Mucosa of gallbladder (tissue), 1 donor: Measurements from ENCODE around the gene ITPKB. TPM values are rescaled to one million over a fixed set of nuclear protein-coding genes. Genes with fewer than 3 reads are reported as not detected.

ENCODE experiments used
- DNase-seq: peaks from one replicate; pipeline ENCODE4 v3.0.0-alpha.2; 2020; ENCODE audit warnings: low spot score
- total RNA-seq: library from RNA; stranded (reverse); gene quantifications from one replicate; pipeline ENCODE4 v1.2.1, GENCODE V29; 2021
- donor health status: DM: no; HTN: no; CAD: no.

The ITPKB gene
- total RNA-seq, 1 donor from 2014 or later = 30.6 TPM

DNA sequence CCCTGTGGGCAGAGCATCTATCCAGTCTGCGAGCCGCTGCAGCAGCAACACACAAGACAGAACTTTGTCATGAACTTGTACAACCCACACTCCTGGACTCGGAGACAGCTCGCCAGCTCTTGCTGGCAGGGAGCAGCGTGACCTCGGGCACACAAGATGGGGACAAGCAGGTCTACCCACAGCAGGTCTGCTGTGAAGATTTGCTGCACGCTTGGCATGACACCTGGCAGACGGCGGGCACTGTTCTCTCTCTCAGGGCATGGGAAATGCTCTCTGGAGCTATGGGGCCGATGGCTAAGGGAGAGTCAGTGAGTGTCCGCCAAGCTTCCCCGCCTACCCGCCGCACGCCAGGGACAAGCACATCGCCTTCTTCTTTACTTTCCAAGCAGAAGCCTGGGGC, 100.5 kb downstream of the ITPKB start:
- DNase-seq = no peak

DNA sequence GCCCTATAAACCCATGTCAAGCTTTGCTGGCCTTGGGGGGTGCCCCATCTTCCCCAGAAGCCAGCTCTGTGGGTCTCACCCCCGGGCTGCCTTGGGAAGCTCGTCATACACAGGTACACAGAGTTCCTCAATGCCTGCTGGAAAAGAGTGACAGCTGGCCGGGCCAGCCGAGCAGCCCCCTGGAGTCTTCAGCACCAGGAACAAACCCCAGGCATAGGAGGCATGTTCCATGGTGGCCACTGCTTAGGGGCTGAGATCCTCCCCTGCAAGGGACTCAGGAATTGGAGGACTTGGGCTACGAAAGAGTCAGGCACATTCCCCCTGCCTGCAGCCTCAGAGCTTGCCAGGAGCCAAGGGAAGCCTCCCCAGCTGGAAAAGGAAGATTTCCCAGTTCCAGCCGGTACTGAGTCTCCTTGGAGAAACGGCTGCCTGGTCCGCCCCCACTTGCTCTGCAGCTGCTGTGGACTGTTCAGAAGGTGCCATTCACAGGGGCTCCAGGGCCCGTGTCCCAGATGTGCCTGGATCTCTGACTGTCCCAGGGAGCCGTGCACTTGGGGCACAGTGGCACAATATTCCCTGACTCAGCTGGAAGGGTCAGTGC, 101.0 kb downstream of the ITPKB start:
- no peak for DNase-seq

DNA sequence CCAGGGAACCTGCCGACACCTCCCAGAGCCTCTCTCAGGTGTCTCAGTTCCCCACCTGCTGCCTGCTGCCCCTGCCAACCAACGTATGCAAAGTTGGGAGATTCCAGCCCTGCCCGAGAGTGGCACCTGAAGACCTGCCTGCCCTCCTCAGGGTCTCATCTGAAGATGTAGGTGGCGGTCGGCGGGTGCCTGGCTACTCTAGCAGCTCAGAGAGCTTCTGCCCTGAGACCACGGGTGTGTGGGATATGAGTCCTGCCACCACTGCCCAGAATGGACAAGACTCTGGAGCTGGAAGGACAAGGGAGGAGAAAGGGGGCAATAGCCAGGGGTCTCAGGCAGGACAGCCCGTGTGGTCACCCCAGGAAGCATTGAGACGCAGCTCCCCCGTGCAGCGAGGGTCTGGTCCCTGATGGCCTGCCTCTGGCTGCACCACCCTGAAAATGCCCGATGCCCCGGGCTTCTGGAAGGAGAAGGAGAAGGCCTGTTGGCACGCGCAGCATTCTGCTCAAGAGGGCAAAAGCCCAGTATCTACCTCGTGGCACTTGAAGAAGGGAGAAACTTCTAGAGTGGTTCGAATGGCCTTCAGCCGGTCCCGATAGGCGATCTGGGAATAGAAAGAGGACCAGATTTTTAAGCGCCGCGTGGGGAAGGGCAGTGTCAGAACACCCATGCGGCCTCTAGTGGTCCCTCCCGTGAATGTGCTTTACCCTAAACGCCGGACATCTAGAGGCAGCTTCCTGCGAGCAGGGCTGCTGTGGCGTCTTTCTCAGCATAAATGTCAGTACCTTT, 101.7 kb downstream of the ITPKB start:
- DNase-seq = no peak

DNA sequence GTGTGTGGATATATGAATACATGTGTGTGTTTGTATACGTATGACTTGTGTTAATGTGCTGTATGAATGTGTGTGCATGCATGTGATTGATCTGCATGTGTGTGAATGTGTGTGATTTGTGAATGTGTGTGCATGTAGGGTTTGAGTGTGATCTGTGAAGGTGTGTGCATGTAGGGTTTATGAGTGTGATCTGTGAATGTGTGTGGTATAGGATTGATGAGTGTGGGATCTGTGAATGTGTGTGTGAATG, 102.3 kb downstream of the ITPKB start:
- no peak for DNase-seq

DNA sequence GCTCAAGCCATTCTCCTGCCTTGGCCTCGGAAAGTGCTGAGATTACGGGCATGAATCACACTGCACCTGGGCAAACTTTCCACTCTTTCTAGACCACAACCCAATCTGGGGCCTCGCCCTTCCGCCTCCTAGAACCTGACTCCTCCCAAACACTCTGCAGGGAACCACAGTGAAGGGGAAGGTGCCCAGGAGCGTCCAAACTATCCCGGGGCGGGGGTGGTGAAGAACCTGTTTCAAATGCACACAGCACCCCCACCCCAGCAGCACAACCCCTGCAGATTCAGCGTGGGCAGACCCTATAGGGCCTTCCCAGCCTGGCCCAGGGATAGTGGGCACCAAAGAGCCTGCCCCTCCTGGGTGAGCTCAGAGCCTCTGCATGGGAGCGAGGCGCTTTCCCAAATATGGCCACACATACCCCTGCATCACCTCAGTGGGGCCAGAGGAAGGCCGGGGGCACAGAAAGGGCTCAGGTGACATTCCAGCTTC, 103.6 kb downstream of the ITPKB start:
- no peak for DNase-seq

DNA sequence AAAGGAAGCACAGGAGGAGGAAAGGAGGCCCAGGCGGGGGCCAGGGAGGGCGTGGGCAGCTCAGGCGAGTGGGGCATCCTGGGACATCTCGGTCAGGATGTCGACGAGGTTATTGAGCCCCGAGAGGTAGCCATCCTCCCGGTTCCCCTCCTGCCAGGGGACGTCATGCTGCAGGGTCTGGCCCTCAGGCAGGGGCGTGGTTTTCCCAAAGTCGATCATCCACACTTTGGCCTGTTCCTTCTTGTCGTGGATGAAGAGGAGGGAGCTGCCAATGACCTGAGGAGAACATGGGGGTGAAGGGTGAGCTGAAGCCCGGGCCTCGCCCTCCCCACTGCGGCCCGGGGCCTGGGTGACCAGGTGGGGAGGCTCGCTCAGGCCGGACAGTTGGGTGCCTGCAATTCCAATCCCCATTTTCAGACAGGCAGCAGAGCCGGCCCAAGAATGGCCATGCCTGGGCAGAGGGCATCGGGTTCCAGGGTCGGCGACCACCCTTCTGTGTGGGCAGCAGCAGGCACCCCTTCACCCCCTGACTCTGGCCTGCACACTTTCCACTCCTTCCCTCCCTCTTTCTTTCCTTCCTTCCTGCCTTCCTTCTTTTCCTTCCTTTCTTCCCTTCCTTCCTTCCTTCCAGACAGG, 104.4 kb downstream of the ITPKB start:
- no peak for DNase-seq

DNA sequence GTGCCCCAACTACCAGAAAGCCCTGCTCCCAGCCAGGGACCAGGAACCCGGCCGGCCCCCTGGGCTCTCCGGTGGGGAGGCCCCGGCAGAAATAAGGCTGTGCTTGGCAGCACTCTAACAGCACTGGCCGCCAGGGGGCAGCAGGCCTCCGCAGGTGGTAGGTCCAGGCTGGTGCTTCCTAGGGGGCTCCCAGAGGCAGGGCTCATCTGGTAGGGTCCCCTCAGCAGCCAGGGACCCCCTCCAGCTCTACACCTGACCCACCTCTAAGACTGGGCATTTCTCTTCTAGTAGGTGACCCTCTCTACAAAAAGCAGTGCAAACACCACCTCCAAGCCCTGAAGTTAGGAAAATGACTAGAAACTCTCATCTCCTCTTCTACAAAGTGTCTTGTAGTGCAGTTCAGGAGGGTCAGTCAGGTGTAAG, 104.9 kb downstream of the ITPKB start:
- DNase-seq = peak; percentile 76

DNA sequence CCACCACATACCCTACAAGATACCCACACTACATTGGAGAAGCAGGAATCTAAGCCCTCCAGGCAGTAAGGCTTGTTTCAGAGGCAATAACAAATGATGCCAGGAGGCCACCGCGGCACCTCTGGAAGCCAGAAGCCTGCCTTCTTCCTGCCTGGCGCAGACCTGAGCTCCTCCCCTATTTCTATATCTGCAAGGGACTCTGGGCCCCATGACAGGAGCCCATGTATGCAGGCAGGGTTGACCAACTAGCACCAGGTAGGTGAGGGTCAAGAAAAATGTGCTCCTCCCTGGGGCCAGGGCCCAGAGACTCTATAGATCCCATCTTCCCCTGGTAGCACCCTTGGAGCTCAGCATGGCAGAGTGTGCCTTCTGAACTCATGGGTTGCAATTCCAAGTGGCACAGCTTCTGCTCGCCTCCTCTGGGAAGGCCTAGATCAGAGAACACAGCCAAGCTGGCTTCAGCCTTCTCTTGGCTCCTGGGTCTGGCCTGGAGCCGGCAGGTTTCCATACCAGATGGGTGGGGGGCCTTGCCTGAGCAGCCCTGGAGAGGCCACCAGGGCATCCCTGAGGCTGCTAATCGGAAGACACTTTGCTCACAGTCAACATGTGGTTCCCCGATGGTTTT, 105.4 kb downstream of the ITPKB start:
- DNase-seq = no peak

DNA sequence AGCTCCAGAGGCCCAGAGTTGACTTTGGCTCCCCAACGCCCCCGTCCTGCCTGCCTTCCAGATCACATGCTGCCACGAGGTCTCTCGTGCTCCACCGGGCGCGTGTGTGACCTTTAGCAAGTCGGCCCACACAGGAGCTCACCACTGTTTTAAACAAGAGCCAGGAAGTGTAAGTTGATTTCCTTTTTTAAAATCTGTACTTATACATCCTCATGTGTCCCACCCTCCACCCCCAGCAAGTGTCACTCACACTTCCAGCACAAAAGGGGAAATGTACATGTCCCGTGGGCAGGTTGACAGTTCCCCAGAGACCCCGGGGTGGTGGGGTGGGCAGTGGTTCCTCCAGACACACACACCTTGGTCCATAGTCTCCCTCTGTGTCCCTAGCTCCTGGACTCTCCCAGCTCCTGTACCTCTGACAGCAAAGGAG, 106.1 kb downstream of the ITPKB start:
- DNase-seq = no peak

DNA sequence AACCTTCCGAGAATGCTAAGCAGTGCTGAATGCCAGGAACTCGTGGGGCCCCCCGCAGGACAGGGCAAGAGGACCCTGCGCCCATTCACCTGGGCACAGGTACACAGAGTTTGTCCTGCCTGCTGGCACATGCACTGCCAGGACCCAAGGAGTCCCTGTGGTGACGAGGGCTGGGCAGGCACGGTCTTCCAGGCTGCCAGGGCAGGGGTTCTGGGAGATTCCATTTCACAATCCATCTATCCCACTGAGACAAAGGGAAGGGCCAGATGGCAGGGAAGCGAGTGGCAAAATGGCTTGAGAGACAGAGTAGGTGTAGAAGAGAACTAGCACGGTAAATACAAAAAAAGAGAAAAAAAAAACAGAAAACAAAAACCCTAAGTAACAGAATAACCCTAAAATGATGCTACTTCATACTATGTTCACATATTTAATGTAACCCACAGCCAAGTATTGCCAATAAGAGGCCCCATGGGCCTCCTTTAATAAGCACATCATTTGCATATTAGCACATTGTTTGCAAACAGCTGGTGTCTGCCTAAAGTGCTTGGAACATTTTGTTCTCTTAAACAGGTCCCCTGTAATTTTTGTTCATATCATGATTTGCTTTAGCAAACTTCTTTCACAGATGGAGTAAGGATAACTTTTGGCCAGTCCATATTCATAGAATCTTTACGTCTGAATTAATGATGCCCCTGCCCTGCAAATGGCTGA, 106.8 kb downstream of the ITPKB start:
- no peak for DNase-seq

DNA sequence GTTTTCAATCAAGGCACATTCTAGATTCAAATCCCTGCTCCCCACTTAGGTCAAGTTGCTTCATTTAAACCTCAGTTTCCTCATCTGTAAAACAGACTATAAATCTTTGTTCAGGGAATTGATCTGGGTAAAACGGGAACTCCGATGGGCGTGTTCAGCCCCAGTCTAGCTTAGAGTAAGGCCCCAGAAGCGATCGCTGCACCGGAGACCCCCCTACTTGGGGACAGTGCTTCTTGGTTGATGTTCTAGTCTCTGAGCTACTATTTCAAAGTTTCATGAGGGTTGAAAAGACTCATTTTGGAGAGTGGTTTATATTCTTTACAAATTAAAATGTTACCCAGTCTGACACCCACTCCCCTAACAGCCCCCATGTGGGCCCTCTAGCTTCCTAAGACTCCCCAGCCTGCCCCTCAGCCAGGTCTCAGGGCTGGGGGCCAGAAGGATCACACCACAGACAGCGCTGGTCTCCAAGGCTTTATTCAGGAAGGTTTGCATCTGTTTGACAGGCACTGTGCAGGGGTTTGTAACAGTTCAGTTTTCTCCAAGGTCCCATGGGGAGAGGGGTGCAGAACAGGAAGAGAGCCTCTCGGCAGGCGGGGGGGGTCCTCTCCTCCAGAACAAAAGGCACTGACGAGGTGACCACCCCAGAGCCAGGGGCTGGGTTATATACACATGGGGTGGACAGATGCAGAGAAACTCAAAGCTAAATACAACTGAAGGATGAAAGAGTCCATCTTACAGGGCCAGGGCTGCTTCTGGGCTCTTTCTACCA, 107.7 kb downstream of the ITPKB start:
- DNase-seq = no peak

DNA sequence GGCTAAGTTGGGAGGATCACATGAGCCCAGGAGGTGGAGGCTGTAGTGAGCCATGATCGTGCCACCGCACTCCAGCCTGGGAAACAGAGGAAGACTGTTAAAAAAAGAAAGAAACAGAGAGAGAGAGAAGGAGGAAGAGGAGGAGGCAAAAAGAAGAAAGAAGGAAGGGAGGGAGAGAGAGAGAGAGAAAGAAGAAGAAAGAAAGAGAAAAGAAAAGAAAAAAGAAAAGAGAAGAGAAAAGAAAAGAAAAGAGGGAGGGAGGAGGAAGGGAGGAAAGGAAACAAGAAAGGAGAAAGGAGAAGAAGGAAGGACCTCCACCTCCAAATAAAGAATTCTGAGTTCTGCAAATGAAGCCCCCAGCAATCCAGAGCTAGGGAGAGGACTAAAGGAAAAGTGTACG, 108.5 kb downstream of the ITPKB start:
- DNase-seq = no peak

DNA sequence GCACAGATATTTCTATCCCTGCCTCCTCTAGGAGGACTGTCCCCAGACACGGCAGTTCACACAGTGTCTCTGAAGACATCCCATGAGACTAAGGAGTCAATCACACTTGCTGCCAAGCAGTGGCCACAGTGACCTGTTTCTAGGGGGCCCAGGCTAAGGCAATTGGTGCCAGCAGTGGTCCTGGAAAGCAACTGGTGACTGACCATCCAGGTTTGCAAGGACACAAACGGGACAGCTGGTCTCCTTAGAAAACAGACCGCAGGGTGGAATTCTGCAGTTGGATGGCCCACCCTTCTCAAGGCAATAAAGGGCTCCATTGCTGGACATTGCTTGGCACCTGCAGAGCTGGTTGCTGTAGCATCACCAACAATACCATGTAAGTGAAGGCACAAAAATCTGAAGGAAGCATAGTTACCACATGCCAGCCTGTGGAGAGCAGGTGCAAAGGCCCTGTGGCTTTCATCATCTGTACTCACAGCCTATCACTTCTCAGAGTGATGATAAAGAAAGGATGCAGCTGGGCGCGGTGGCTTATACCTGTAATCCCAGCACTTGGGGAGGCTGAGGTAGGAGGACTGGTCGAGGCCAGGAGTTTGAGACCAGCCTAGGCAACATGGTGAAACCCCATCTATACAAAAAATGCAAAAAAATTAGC, 109.1 kb downstream of the ITPKB start:
- no peak for DNase-seq

DNA sequence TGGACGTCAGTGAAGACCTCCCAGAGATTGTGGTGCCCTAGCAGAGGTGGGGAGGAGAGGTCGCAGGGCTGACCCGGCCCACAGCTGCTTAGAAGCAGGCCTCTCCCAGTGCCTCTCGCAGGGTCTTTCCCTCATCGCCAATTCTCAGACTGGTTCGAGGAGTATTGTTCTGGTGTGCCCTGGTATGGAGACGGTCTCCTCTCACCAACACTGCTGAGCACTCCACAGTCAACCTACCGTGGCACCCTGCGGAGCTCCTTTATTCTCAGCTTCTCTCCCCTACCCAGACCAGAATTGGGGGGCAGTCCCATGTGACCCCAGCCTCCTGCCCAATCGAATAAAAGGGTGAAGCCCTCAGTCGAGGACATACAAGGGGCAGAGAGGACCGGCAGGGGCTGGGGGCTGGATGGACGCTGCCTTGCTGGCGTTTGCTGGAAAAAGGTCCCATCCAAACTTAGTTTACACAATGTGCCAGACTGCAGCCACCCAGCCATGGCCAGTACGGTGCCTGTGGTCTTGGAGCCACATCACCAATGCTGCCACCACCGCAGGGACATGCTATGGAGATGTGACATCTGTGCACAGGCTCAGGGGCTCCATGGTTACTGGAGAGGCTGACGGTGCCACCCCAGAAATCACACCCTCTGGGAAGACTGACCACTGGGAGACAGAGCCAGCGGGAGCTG, 109.7 kb downstream of the ITPKB start:
- no peak for DNase-seq

DNA sequence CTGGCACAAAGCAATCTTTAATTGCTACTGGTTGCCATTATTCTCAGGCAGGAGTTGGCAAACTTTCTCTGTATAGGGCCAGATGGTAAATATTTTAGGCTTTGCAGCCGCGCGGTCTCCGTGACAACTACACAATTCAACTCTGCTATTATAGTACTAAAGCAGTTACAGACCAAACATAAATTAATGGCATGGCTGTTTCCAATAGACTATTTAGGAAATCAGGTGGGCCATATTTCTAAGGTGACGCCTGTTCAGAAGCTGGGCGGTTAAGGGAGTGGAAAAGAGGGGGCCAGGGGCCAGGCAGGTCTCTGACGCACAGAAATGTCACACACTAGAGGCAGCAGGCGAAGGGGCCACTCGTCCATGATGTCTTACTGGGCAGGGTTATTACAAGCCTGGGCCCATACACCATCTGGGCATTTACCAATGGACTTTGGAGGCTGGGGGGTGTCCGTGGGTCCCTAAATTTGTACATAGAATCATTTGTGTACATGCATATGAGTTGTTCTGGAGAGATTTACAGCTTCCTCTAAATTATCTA, 110.4 kb downstream of the ITPKB start:
- no peak for DNase-seq

DNA sequence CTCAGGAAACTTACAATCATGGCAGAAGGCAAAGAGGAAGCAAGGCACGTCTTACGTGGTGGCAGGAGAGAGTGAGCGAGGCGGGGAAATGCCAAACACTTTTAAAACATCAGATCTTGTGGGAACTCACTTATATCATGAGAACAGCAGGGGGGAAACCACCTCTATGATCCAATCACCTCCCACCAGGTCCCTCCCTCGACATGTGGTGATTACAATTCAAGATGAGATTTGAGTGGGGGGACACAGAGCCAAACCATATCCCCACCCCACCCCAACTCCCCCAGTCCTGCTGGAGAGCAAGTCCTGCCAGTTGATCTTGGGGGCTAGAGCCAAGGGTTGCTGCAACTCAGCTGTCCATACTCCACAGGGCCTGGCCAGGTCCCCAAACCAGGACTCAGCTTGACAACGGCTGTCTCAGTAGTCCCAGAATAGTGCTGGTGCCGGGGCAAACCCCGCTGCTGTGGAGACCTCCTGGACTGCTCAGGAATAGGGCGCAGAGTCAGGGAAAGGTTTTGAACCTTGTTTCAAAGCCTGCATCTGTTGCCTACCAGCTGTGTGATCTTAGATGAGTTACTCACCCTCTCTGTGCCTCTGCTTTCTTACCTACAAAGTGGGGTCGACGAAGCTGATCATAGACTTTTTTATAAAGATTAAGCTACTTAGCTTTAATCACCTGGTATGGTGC, 111.0 kb downstream of the ITPKB start:
- no peak for DNase-seq

DNA sequence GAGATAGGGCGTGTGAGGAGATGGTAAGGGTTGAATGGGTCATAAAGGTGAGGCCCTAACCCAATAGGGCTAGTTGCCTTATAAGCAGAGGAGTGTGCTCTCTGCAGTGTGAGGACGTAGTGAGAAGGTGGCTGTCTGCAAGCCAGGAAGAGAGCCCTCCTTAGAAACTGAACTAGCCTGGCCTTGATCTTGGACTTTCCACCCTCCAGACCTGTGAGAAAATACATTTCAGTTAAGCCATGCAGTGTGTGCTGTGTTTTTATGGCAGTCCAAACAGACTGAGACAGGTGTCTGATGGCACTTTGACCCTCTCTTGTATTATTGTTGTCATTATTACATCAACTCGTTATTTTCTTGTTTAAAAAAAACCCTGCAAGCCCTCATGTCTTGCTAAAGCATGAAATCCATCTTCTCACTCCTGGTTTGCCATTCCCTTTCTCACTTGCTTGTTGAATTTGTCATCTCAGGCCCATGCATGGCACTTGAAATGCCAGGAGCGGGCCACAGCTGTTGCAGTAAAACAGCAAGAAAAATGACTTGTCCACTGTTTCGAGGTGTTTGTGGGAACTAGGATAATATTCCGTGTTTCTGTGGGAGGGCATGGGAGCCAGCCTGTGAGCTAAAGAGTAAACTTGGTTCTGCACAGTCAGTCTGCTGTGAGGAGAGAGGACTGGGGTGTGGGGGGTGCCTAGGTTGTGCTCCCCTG, 111.9 kb downstream of the ITPKB start:
- DNase-seq = no peak

DNA sequence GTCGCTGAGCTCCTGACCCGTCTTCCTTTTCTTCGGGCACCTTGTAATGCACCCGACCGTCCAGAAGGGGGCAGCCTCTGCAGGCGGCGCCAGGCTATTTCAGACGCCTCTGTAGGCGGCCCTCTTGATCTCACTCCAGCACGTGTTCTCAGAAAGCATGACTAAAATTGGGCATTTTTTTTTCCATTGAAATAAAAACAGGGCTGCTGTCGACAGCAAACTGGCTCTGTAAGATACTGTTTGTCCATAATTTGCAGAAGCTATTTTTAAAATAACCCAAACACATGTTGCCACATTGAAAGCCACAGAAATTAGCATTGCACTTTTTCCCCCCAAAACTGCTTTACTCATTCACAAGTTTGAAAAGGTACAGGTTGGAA, 112.5 kb downstream of the ITPKB start:
- peak; percentile 79 for DNase-seq
